DMS 273 treated with DMSO at 0.1 percent for 48 hours (cell line): ENCODE data around the gene HOATZ.
A peak's percentile ranks its signal among the peaks of the same experiment; 100 is the strongest.

Experiments used
- DNase-seq: peaks from one replicate; lab custom pipeline; 2025; lab: John Stamatoyannopoulos, UW

HOATZ gene

DNA sequence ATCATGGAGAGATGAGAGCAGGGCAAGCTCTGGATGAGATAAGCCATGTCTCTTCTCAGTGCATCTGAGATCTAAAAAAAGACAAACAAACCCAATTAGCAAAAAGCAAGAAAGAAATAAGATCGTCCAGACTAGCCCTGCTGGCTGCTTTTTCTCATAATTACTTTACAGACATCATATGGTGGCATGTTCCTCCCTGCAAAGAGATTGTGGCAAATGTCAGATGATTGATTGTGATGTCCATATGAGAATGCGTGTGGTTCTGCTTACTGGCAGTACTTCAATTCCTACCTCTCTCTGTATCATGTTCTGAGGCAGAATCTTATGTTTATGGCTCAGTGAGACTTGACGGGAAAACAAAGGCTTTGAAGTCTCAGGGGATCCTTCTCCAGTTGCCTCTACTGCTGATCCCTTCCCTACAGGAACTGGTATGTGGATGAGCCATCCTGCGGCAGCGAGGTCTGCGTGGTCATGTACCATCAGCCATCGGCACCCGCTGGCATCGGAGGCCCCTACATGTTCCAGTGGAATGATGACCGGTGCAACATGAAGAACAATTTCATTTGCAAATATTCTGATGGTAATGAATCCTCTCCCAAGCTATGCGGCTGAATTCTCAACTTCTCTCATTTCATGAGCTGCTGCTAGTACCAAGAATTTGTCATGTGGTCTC, 34.8 kb downstream of the HOATZ start:
- DNase-seq, result no peak

DNA sequence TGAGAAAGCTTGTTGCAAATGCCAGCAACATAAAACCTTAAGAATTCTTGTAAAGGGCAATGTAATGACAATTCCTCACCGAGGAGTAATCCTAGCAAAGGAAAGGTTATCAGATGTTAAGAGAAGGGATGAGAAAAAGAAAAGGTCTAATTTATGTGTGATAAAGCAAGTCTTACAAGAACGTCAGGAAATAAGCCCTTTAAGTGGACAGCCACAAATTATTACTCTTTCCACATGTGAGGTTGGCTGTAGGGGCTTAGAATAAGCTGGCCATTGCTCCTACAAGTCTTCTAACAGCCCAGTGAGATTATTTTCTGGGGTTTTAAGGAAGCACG, 35.3 kb downstream of the HOATZ start:
- DNase-seq, result no peak

DNA sequence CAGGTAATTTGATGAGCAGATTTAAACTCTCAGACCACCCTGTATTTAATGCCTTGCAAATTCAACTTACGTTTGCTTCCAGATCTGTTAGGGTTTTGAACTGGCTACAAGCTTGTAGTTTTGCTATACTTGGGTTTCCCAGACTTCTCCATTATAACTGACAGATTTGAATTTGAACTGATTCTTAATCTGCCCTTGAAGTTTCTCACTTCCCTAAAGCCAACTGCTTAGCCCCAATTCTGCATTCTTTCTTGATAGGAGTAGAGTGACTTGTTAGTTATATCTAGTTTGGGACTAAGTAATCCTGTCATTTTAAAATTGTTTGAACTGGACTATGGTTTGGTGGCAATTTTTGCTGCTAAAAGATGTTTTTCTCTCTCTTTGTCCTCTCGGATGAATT, 35.7 kb downstream of the HOATZ start:
- DNase-seq, result no peak

DNA sequence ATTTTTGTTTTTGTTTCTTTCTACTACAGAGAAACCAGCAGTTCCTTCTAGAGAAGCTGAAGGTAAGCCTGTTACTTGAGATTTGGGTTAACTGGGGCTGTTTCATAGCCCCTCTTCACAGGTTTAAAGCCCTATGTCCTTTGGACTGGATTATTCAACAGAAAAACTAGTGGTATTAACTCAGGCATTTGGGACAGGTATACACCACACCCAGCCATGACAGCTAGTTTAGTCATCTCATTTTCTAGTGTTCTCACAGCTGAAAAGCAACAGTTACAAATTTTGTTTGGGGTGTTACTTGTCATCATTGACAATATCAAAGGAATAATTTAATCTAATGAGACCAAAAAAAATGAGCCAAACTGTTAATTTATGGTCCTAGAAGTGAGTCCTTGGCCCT, 40.0 kb downstream of the HOATZ start:
- DNase-seq, result no peak

DNA sequence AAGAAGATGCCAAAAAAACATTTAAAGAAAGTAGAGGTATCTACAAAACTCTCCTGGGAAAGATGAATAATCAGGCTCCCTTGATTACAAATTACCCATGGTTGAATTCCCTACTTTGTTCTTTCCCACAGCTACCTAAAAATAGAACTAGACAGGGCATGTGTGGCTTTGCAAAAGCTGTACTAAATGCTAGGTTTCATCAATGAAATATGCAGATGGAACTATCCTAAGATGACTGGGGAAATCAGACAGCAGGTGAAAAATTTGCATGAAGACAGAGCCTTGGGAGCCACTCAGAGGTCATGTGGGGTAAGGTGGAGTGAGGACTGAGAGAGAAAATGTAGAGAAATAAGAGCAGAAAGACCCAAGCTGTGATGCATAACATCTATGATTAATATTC, 40.7 kb downstream of the HOATZ start:
- DNase-seq, result no peak

DNA sequence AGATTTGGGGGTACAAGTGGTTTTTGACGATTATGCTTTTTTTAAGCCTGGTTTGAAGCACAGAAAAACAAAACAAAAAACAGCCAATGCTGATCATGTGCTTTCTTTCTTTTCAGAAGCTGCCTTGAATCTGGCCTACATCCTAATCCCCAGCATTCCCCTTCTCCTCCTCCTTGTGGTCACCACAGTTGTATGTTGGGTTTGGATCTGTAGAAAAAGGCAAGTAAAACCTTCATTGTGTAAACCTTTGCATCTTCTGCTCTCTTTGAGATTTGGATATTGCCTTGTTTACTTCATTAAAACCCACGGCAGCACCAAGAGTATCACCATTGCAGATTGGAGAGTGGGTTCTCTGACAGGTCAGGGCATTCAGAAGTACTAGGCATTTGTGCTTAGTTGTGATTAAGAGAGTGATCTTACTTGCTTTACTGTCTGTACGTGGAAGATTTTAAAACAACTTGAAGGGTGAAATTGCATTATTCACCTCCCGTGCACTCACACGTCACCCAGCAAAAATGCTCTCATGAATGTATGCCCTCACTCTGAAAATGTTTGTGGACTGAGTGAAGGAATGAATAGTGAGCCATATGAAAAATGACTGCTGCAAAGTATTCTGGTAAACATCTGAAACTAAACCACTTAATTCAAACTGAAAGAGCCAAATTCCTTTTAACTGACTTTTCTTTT, 43.0 kb downstream of the HOATZ start:
- no peak for DNase-seq

DNA sequence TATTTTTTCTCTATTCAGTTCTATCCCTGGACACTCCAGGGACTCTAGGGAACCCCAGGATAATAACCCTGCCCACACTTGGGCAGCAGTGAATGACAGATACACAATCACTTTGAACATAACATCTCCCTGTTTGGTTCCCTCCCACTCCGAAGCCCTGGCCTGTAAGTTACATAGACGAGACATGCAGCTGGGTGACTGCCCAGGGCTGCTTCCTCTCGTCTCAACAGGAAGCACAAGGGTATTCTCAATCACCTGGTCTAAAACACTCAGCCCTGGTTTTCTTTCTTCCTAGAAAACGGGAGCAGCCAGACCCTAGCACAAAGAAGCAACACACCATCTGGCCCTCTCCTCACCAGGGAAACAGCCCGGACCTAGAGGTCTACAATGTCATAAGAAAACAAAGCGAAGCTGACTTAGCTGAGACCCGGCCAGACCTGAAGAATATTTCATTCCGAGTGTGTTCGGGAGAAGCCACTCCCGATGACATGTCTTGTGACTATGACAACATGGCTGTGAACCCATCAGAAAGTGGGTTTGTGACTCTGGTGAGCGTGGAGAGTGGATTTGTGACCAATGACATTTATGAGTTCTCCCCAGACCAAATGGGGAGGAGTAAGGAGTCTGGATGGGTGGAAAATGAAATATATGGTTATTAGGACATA, 45.4 kb downstream of the HOATZ start:
- no peak for DNase-seq

DNA sequence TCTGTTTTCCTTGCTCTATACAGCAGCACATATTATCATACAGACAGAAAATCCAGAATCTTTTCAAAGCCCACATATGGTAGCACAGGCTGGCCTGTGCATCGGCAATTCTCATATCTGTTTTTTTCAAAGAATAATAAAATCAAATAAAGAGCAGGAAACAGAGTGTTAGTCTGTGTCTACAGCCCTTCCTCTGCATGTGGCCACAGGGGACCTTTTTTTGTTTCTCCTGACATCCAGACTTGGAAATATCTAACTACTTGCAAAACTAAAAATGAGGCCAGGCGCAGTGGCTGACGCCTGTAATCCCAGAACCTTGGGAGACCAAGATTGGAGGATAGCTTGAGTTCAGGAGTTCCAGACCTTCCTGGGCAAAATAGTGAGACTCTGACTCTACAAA, 46.2 kb downstream of the HOATZ start:
- DNase-seq, result no peak

DNA sequence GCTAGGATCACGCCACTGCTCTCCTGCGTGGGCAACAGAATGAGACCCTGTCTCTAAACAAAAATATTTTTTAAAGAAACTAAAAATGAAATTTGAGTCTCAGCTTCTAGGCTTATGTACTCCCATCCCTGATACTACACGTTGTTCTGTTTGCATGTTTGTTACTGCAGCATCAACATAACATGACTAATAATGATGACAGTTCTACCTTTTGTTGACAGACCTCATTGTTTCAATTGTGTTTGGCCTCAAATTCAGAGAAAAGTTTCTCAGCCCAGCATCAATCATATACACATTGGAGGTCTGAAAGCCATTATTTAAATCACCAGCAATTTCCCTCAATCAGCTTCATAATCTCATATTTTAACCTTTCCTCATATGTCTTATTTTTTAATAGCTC, 46.7 kb downstream of the HOATZ start:
- DNase-seq, result no peak

DNA sequence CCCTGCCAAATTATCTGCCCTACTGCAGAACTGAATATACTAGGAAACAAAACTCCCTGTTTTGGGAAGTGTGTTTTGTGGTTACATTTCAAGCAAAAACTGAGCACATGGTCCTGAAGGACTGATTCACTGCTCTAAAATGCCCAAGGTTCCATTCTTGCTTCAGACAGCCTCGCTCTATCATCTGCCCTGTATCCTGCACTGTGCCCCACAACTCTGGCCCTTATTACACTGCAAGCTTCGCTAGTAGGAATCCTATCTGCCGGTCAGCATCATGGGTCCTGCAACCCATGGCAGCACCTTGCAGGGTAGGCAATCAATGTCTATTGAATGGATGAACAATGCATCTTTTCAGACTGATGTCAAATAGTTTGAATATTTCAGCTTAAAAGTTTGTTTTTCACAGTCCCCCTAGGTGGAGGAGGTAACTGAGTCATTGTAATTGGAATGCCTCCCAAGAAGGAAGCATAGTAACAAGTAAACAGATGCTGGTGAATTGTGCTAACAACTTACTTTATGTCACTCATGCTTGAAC, 47.3 kb downstream of the HOATZ start:
- DNase-seq, result no peak

DNA sequence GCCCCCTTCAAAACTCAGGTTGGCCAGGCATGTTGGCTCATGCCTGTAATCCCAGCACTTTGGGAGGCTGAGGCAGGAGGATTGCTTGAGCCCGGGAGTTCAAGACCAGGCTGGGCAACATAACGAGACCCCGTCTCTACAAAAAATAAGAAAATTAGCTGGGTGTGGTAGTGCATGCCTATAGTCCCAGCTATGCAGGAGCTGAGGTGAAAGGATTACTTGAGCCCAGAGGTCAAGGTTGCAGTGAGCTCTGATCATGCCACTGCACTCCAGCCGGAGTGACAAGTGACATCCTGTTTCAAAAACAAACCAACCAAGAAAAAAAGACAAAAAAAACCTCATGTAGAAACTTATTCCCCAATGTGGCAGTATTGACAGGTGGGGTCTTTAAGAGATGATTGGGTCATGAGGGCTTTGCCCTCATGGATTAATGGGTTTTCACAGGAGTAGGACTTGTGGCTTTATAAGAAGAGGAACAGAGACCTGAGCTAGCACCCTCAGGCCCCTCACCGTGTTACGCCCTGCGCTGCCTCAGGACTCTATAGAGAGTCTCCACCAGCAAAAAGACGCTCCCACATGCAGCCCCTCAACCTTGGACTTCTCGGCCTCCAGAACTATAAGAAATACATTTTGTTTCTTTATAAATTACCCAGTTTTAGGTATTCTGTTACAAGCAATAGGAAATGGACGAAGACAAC, 48.3 kb downstream of the HOATZ start:
- no peak for DNase-seq

DNA sequence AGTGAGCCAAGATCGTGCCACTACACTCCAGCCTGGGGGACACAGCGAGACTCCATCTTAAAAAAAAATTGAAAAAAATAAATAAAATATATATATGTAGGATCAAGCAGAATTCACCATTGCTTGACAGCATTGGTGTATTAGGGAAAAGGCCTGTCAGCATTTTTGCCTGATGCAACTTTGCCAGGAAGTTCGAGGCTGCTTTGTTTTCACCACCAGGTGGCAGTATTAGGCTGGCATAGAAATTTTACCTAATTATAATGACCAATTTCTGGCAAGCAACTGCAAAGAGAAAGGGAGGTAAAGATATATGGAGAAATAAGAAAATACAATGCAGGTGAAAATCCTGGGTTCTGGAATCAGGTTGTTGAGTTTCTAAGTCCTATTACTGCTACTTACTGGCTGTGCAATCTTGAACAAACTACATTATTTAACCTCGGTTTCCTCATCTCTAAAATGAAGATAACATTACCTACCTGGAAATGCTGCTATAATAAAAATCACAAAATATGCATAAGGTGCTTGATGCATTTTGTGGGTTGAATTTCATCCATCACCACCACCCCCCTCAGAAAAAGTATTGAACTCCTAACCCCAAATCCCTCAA, 50.6 kb downstream of the HOATZ start:
- DNase-seq, result peak; percentile 2

DNA sequence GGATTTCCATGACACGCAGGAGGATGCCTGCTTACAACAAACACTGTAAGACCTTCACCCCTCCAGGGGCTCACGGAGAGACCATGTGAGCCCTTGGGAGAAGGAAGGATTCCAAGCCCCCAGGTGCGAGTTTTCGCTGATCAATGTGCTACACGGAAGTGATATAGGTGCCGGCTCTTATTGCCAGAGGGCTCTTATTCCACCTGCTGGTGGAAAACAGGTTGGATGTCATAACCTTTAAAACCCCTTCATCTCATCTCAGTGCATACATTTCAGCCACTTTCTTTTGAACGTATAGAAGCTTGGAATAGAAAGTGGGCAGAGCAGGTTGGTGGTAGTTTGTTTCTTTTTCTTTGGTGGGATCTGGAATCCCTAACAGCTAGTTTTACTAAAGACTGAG, 51.7 kb downstream of the HOATZ start:
- DNase-seq, result no peak

DNA sequence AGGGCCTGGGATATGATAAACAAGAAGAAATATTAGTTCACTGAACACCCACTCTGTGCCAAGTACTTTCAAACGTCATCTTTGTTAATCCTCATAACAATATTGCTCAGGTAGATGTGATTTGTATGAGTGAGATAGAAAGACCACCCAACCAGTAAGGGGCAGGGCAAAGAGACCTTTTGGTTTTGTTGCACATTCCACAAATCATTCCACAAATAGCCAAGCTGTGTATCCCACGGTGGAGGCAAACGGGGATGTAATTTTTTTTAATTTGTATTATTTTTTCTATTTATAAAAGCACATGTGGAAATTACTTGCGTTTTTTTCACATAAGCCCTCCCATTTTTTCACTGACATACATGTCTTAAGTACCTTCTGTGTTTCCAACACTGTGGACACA, 54.9 kb downstream of the HOATZ start:
- DNase-seq, result no peak

DNA sequence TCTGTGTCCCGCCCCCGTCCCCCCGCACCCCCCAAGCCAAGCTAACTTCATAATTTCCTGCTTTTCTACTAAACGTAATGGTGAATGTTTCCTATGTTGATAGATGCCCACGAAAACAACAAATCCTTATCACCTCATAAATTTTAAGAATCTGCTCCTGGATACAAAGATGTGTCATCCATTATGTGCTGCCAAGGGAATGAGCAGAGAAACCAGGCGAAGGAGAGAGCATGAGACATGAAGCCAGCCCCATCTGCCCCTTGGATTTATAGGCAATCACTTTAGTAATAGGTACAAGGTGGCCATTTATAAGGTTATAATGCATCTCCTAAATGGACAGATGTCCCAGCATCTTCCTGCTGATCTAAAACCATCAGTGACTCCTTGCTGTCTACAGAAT, 56.2 kb downstream of the HOATZ start:
- DNase-seq, result no peak

DNA sequence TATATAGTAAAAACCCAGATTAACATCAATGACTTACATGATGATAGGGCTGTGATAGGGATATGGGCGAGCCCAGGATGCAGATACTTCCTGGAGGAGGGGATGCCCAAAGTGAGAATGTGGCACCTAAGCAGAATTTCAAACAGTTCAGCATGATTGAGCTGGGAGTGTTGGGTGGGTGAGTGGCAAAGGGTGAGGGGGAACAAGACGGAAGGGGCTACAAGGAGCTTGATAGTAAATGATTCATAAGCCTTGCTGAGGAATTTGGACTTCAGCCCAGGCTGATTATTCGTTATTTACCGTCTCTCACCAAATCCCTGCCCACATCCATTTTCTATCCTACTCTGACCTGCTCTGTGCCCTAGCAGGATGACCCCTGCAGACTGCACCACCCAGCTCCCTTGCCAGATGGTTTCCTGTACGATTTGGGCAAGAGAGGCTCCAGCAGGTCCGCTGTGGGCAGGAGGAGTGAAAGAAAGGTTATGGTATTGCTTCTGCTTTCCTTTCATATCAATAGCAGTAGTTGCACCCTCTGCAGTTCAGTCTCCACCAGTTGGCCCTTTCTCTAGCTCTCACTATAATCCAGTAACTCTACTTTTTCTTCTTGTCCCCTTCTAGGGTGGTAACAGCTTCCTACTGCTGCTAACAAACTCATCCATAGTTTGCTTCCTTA, 57.4 kb downstream of the HOATZ start:
- no peak for DNase-seq

DNA sequence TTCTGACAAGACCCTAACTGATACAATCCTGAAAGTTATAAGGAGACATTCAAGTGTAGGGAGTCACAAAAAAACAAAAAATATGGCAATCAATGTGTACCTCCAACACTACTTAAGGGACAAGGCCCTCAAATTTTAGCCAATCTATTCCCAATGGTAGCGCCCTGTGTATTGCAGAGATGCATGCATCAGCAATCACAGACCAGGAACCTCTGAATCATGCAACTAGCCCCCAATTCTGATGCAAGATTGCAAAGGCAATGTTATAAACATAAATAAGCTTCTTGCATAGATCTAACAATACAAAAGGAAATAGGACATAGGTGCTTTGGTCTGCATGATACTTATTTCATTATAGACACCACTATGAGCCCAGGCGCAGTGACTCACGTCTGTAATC, 58.0 kb downstream of the HOATZ start:
- no peak for DNase-seq

DNA sequence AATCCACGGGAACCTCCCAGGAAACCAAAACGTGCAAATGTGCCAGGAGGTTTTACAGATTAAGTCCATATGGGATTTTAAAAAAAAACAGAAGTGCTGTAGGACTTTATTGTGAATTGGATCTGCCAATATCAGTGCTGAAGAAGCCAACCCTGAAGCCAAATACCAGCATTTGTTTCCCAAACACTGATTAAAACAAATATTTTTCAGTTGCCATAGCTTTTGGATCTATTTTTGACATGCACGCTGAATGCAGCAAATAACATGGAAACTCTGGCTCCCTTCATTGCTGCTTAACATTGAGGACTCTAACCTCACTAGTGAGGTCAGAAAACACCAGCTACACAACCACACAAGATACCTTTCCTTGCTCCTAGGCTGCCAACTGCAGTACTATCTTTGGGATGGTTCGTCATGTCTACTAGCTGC, 59.3 kb downstream of the HOATZ start:
- DNase-seq, result no peak

DNA sequence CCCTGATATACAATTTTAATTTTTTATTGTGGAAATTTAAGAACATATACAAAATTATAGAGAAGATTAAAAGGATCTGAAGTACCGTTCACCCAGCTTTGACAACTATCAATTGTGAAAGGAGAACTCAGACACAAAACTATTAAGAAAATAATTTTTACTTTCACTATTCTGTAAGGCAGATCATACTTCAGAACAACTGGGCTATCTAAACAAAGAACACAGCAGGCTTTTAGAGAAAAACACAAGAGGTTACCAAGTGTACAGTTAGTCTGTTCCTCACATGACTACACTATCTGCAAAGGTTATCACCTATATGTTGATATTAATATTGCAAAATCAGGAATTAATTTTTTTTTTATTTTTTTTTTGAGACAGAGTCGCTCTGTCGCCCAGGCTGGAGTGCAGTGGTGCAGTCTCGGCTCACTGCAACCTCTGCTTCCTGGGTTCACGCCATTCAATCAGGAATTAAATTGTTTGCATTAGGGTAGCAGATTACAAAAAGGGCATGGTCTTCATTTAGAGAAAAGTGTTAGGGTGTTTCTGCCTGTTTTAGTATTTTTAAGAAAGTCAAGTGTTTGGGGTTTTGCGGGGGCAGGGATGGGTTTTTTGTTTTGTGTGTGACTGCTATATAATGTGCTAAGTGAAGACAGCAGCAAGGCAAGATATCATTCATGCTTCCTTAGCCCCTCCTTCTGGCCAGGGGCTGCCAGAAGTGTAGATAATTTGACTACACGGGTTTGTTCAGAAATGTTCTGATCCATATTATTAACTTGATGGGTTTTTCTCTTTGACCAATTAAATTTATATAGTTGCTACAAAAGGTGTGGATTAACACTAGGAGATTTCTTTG, 60.0 kb downstream of the HOATZ start:
- no peak for DNase-seq

DNA sequence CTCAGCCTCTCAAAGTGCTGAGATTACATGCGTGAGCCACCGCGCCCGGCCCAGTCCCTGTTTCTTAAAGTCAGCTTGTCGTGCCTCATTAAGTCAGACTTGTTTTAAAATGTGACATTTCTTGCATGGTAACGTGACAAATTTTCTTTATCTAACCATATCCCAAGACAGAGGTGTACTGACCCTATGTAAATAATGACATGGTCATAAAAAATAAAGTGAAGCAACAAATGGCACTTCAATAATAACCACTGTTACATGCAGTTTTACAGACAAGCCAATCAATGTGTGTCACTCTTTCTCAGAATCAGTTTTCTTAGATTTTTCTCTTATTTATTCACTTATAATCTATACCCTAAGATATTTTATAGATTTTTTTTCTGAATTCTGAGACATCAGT, 61.2 kb downstream of the HOATZ start:
- DNase-seq, result no peak

DNA sequence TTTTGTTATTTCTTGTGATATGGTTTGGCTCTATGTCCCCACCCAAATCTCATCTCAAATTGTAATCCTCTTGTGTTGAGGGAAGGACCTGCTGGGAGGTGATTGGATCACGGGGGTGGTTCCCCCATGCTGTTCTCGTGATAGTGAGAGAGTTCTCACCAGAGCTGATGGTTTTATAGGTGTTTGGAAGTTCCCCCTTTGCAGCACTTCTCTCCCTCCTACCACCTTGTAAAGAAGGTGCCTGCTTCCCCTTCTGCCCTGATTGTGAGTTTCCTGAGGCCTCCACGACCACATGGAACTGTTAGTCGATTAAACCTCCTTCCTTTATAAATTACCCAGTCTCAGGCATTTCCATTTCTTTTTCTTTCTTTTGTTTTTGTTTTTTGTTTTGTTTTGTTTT, 63.2 kb downstream of the HOATZ start:
- no peak for DNase-seq
